PC-3 (cell line): Measurements from ENCODE around the gene MPG. TPM values are rescaled to one million over a fixed set of nuclear protein-coding genes. Genes with fewer than 3 reads are reported as not detected.
"Not testable (repeated sequence)": the region's sequence is repeated elsewhere in the genome, so short reads cannot be mapped to it uniquely, and the experiment has no call there.

Experiments used
- ATAC-seq: fragments of 200-7000 bp; cut with Tn5 transposase; 2 replicates; pipeline ENCODE4 v1.9.1; 2020; ENCODE audit warnings: mild to moderate bottlenecking, moderate library complexity
- BruUV-seq: library from RNA; stranded (reverse); fragments of 400-500 nt; replicated peaks from 2 replicates; lab custom pipeline; 2021; lab: Mats Ljungman, UMichigan
- CTCF ChIA-PET: fragments of 300-600 bp; sonication (Branson Sonifier 250); formaldehyde crosslinking; loops from one replicate; lab custom pipeline; 2022; ENCODE audit warnings: antibody characterized with exemption; lab: Charles Lee
- POLR2A ChIA-PET: fragments of 300-600 bp; sonication (Branson Sonifier 250); formaldehyde crosslinking; loops from one replicate; lab custom pipeline; 2022; ENCODE audit warnings: antibody characterized with exemption; ENCODE audit not compliant: unreplicated experiment; lab: Charles Lee
- DNase-seq: peaks from one replicate; pipeline ENCODE4 v3.0.0-alpha.2; 2015
- H2AFZ ChIP-seq: fragments of 300-600 bp; sonication (generic); 2 replicates; pipeline ENCODE4 v1.6.0; 2016; ENCODE audit warnings: antibody characterized with exemption, low read length
- H3F3A ChIP-seq: fragments of 300-600 bp; sonication (generic); one replicate; pipeline ENCODE4 v1.6.0; 2017; ENCODE audit warnings: antibody characterized with exemption, low read length, control low read depth, mild to moderate bottlenecking; ENCODE audit not compliant: unreplicated experiment
- H3K27ac ChIP-seq: fragments of 300-600 bp; sonication (generic); 2 replicates; pipeline ENCODE4 v1.5.1; 2016; ENCODE audit warnings: mild to moderate bottlenecking, low read length
- H3K27me3 ChIP-seq: fragments of 300-600 bp; sonication (generic); 2 replicates; pipeline ENCODE4 v1.6.1; 2016; ENCODE audit warnings: low read length, mixed read lengths
- H3K36me3 ChIP-seq: fragments of 300-600 bp; sonication (generic); 2 replicates; pipeline ENCODE4 v1.6.1; 2016; ENCODE audit warnings: low read depth, mixed run types, low read length, mixed read lengths
- H3K4me1 ChIP-seq: fragments of 300-600 bp; sonication (generic); 2 replicates; pipeline ENCODE4 v1.5.1; 2016; ENCODE audit warnings: low read length; ENCODE audit not compliant: insufficient read depth
- H3K4me2 ChIP-seq: fragments of 300-600 bp; sonication (generic); 2 replicates; pipeline ENCODE4 v1.6.0; 2016; ENCODE audit warnings: low read length
- H3K4me3 ChIP-seq: fragments of 300-600 bp; sonication (generic); 2 replicates; pipeline ENCODE4 v1.5.1; 2016; ENCODE audit warnings: mild to moderate bottlenecking, low read length, mixed read lengths
- H3K79me2 ChIP-seq: fragments of 300-600 bp; sonication (generic); 2 replicates; pipeline ENCODE4 v1.6.1; 2017; ENCODE audit warnings: low read length, mixed read lengths
- H3K9ac ChIP-seq: fragments of 300-600 bp; sonication (generic); 2 replicates; pipeline ENCODE4 v1.6.0; 2016; ENCODE audit warnings: mild to moderate bottlenecking, low read length
- H3K9me2 ChIP-seq: fragments of 300-600 bp; sonication (generic); replicated peaks from 2 replicates; pipeline ENCODE4 v1.6.1; 2016; ENCODE audit warnings: mixed run types, low read length, mixed read lengths
- H3K9me3 ChIP-seq: fragments of 300-600 bp; sonication (generic); 2 replicates; pipeline ENCODE4 v1.6.1; 2016; ENCODE audit warnings: low read length, mixed read lengths
- H4K20me1 ChIP-seq: fragments of 300-600 bp; sonication (generic); 2 replicates; pipeline ENCODE4 v1.6.1; 2016; ENCODE audit warnings: low read length, mixed read lengths
- EZH2 ChIP-seq: fragments of 300-600 bp; sonication (generic); IDR thresholded peaks from one replicate; pipeline ENCODE4 v1.6.1; 2017; ENCODE audit warnings: antibody characterized with exemption, mild to moderate bottlenecking, low read length; ENCODE audit not compliant: unreplicated experiment
- EZH2phosphoT487 ChIP-seq: fragments of 300-600 bp; sonication (generic); IDR thresholded peaks from 2 replicates; pipeline ENCODE4 v1.6.1; 2018; ENCODE audit warnings: mild to moderate bottlenecking, antibody characterized with exemption, low read length, borderline replicate concordance
- intact Hi-C: fragments of 100-400 bp; cut with micrococcal nuclease; formaldehyde crosslinking; loops from 2 replicates; pipeline ENCODE4 v1.9.0; 2023
- total RNA-seq: library from RNA; depleted of rRNA; stranded (reverse); fragments of >200 nt; gene quantifications from 2 replicates; pipeline ENCODE4 v1.2.3, GENCODE V29; 2014
- TF ChIP-seq, protein P1 (sequence below): fragments of 300-600 bp; sonication (generic); conservative IDR thresholded peaks from 2 replicates; pipeline ENCODE4 v1.5.1; 2017; ENCODE audit warnings: antibody characterized with exemption, low read depth, mild to moderate bottlenecking, low read length

Gene MPG
- total RNA-seq, 1 experiment from 2014 or later = 147 TPM

GRCh38 chr16:44655-45054 is 33.4 kb upstream of the MPG start:
- TF ChIP-seq EZH2 (no peak), EZH2phosphoT487 (no peak)
- TF ChIP-seq, protein P1, sequence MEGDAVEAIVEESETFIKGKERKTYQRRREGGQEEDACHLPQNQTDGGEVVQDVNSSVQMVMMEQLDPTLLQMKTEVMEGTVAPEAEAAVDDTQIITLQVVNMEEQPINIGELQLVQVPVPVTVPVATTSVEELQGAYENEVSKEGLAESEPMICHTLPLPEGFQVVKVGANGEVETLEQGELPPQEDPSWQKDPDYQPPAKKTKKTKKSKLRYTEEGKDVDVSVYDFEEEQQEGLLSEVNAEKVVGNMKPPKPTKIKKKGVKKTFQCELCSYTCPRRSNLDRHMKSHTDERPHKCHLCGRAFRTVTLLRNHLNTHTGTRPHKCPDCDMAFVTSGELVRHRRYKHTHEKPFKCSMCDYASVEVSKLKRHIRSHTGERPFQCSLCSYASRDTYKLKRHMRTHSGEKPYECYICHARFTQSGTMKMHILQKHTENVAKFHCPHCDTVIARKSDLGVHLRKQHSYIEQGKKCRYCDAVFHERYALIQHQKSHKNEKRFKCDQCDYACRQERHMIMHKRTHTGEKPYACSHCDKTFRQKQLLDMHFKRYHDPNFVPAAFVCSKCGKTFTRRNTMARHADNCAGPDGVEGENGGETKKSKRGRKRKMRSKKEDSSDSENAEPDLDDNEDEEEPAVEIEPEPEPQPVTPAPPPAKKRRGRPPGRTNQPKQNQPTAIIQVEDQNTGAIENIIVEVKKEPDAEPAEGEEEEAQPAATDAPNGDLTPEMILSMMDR = no peak
- Histone ChIP-seq H3K79me2 (peaks cover 3% of the 10 kb centered on the region; the same call in 1 of the 2 replicates), H3K9ac (no peak overlapping the region), H3K27ac (no peak overlapping the region), H3K9me2 (no peaks in the 10 kb centered on the region), H3K9me3 (no peaks in the 10 kb centered on the region), H3K4me3 (no peak overlapping the region), H3K27me3 (no peaks in the 10 kb centered on the region), H3F3A (no peaks in the 10 kb centered on the region), H3K36me3 (peaks cover 8% of the 10 kb centered on the region), H4K20me1 (no peaks in the 10 kb centered on the region), H3K4me1 (peaks cover 5% of the 10 kb centered on the region), H3K4me2 (no peak overlapping the region), H2AFZ (no peak overlapping the region)
- ATAC-seq (no peak), DNase-seq (no peak)
- intact Hi-C loops = no loop called here
- no TSS peak for BruUV-seq
- POLR2A ChIA-PET = no interaction called here
- CTCF ChIA-PET = no interaction called here

- ChIA-PET POLR2A (no interaction called here), CTCF (no interaction called here)
- Histone ChIP-seq H3K4me1 (peaks cover 5% of the 10 kb centered on the region), H3K27me3 (no peaks in the 10 kb centered on the region), H3K9ac (no peak overlapping the region), H2AFZ (no peak overlapping the region), H3F3A (no peaks in the 10 kb centered on the region), H3K9me2 (no peaks in the 10 kb centered on the region), H3K9me3 (no peaks in the 10 kb centered on the region), H3K4me3 (no peak overlapping the region), H3K79me2 (peaks cover 8% of the 10 kb centered on the region), H4K20me1 (no peaks in the 10 kb centered on the region), H3K36me3 (peaks cover 8% of the 10 kb centered on the region), H3K4me2 (no peak overlapping the region), H3K27ac (no peak overlapping the region)
- intact Hi-C loops = no loop called here
- TF ChIP-seq, protein P1 = no peak
- TF ChIP-seq EZH2 (no peak), EZH2phosphoT487 (no peak)
- no TSS peak for BruUV-seq
- DNase-seq (peak; percentile 22), ATAC-seq (peak; percentile 81)
These were observed 32.6 kb upstream of the MPG start for GRCh38 chr16:45454-45853.

DNA sequence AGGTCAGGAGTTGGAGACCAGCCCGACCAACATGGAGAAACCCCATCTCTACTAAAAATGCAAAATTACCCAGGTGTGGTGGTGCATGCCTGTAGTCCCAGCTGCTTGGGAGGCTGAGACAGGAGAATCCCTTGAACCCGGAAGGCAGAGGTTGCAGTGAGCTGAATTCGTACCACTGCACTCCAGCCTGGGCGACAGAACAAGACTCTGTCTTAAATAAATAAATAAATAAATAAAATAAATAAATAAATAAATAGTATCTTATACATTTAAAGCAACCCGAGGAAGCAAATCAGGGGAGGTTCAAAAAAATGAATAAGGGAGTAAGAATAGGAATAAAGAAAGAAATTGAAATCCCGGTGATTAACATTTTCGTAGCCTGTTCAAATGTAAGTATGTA is 31.5 kb upstream of the MPG start:
- H3K4me2 ChIP-seq, H4K20me1 ChIP-seq, ATAC-seq, CTCF ChIA-PET, H3K27ac ChIP-seq, H3K9me3 ChIP-seq, H3K9me2 ChIP-seq, BruUV-seq, POLR2A ChIA-PET, H3K4me1 ChIP-seq, H3K9ac ChIP-seq, DNase-seq, H3K36me3 ChIP-seq, intact Hi-C loops, H3K4me3 ChIP-seq, H2AFZ ChIP-seq, H3K27me3 ChIP-seq, H3F3A ChIP-seq: not testable (repeated sequence)
- H3K79me2 ChIP-seq = peaks cover 18% of the 10 kb centered on the region
